Neural cell (in vitro differentiated cells): ENCODE measurements around the gene FAM83F. TPM values are rescaled to one million over a fixed set of nuclear protein-coding genes. Genes with fewer than 3 reads are reported as not detected.

Experiments used
- H2AFZ ChIP-seq: fragments of 200-600, 300-800 bp; sonication (generic), shearing (Covaris generic); 2 replicates; pipeline ENCODE4 v1.6.0; 2014; ENCODE audit warnings: low read depth, mild to moderate bottlenecking, antibody characterized with exemption, low read length, moderate library complexity
- H3F3A ChIP-seq: fragments of 200-600 bp; shearing (Covaris generic); 2 replicates; pipeline ENCODE4 v1.6.1; 2016; ENCODE audit warnings: mild to moderate bottlenecking, moderate library complexity, mixed read lengths, antibody characterized with exemption, low read length; ENCODE audit not compliant: insufficient read depth, poor library complexity, severe bottlenecking
- H3K27ac ChIP-seq: fragments of 200-600, 300-800 bp; sonication (generic), shearing (Covaris generic); 2 replicates; pipeline ENCODE4 v1.5.1; 2014; ENCODE audit warnings: mild to moderate bottlenecking, low read length, moderate library complexity
- H3K27me3 ChIP-seq: fragments of 300-800, 200-600 bp; sonication (generic), shearing (Covaris generic); 2 replicates; pipeline ENCODE4 v1.6.0; 2014; ENCODE audit warnings: mild to moderate bottlenecking, low read depth, low read length, moderate library complexity; ENCODE audit not compliant: insufficient read depth
- H3K36me3 ChIP-seq: fragments of 300-800, 200-600 bp; sonication (generic), shearing (Covaris generic); 2 replicates; pipeline ENCODE4 v1.5.1; 2014; ENCODE audit warnings: mild to moderate bottlenecking, antibody characterized with exemption, low read length, moderate library complexity; ENCODE audit not compliant: insufficient read depth
- H3K4me2 ChIP-seq: fragments of 300-800, 200-600 bp; sonication (generic), shearing (Covaris generic); 2 replicates; pipeline ENCODE4 v1.6.0; 2014; ENCODE audit warnings: mild to moderate bottlenecking, low read length
- H3K4me3 ChIP-seq: fragments of 300-800, 200-600 bp; sonication (generic), shearing (Covaris generic); 2 replicates; pipeline ENCODE4 v1.5.1; 2014; ENCODE audit warnings: mild to moderate bottlenecking, low read length, moderate library complexity
- H3K79me2 ChIP-seq: fragments of 200-600 bp; shearing (Covaris generic); replicated peaks from 2 replicates; pipeline ENCODE4 v1.6.0; 2014; ENCODE audit warnings: mild to moderate bottlenecking, low read length, moderate library complexity; ENCODE audit not compliant: insufficient read depth
- H3K9ac ChIP-seq: fragments of 300-800, 200-600 bp; sonication (generic), shearing (Covaris generic); 2 replicates; pipeline ENCODE4 v1.6.1; 2016; ENCODE audit warnings: mild to moderate bottlenecking, low read length, mixed read lengths
- H3K9me2 ChIP-seq: fragments of 200-600 bp; shearing (Covaris generic); 2 replicates; pipeline ENCODE4 v1.6.1; 2016; ENCODE audit warnings: mild to moderate bottlenecking, low read length, mixed read lengths; ENCODE audit not compliant: insufficient read depth
- H3K9me3 ChIP-seq: fragments of 200-600, 300-800 bp; sonication (generic), shearing (Covaris generic); 2 replicates; pipeline ENCODE4 v1.6.1; 2016; ENCODE audit warnings: mild to moderate bottlenecking, mixed run types, low read length, moderate library complexity, mixed read lengths
- H4K20me1 ChIP-seq: fragments of 200-600 bp; shearing (Covaris generic); 2 replicates; pipeline ENCODE4 v1.6.1; 2016; ENCODE audit warnings: mild to moderate bottlenecking, mixed run types; ENCODE audit not compliant: insufficient read depth
- EP300 ChIP-seq: fragments of 450-650 bp; conservative IDR thresholded peaks from 2 replicates; pipeline ENCODE4 v1.6.1; 2014; ENCODE audit warnings: antibody characterized with exemption, mild to moderate bottlenecking, moderate library complexity; ENCODE audit not compliant: poor library complexity, severe bottlenecking
- EZH2 ChIP-seq: fragments of 200-600, 300-800 bp; shearing (Covaris generic), sonication (generic); IDR thresholded peaks from 2 replicates; pipeline ENCODE4 v1.6.1; 2014; ENCODE audit warnings: antibody characterized with exemption, low read length, borderline replicate concordance, mild to moderate bottlenecking; ENCODE audit not compliant: insufficient read depth, poor library complexity, severe bottlenecking
- MXI1 ChIP-seq: fragments of 450-650 bp; conservative IDR thresholded peaks from 2 replicates; pipeline ENCODE4 v1.6.1; 2014; ENCODE audit warnings: antibody characterized with exemption, mild to moderate bottlenecking; ENCODE audit not compliant: poor library complexity, severe bottlenecking
- POLR2AphosphoS5 ChIP-seq: IDR thresholded peaks from 2 replicates; pipeline ENCODE4 v1.6.1; 2012
- RAD21 ChIP-seq: fragments of 450-650 bp; conservative IDR thresholded peaks from 2 replicates; pipeline ENCODE4 v1.6.1; 2014; ENCODE audit warnings: antibody characterized with exemption, mild to moderate bottlenecking, moderate library complexity
- SMC3 ChIP-seq: fragments of 450-650 bp; conservative IDR thresholded peaks from 2 replicates; pipeline ENCODE4 v1.6.1; 2014; ENCODE audit warnings: antibody characterized with exemption, mild to moderate bottlenecking, moderate library complexity; ENCODE audit not compliant: poor library complexity
- TAF1 ChIP-seq: IDR thresholded peaks from 2 replicates; pipeline ENCODE4 v1.6.1; 2012; ENCODE audit warnings: low read depth
- polyA plus RNA-seq: library from polyadenylated mRNA; depleted of rRNA; stranded (reverse); fragments of >200 nt; gene quantifications from 2 replicates; pipeline ENCODE4 v1.2.3, GENCODE V29; 2014
- TF ChIP-seq, protein P1 (sequence below): fragments of 450-650 bp; IDR thresholded peaks from 2 replicates; pipeline ENCODE4 v1.5.1; 2014; ENCODE audit warnings: antibody characterized with exemption, mild to moderate bottlenecking, moderate library complexity; ENCODE audit not compliant: poor library complexity, severe bottlenecking
- TF ChIP-seq, protein P2 (sequence below): IDR thresholded peaks from 2 replicates; pipeline ENCODE4 v1.6.1; 2012; ENCODE audit warnings: borderline replicate concordance

The FAM83F gene
- polyA plus RNA-seq, 1 donor from 2014 or later = 0.42 TPM

DNA sequence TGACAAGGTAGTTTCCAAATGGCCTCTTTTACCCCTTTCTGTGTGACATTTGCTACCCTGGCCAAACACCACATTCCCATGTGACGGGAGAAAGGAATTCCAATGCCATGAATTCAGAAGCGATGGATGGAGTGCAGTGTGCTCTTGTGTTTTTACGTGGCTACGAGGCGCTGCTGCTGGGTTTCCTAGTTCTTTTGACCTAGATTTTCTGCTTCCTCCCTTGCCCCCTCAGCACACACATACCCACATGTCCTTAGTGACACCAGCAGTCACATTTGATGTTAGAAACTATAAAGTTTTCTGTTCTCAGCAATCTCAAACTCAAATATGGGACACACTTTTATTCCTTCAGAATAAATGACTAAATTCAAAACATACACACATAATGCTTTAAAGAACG lies 42.4 kb upstream of the FAM83F start:
- Histone ChIP-seq H3K9me2 (no peaks in the 10 kb centered on the region), H2AFZ (no peak overlapping the region), H3K9ac (no peak overlapping the region), H3K9me3 (no peaks in the 10 kb centered on the region), H3K79me2 (no peaks in the 10 kb centered on the region), H3K27ac (no peak overlapping the region), H3F3A (no peaks in the 10 kb centered on the region), H3K4me3 (no peak overlapping the region), H3K27me3 (no peaks in the 10 kb centered on the region), H3K36me3 (no peaks in the 10 kb centered on the region), H3K4me2 (no peak overlapping the region), H4K20me1 (no peaks in the 10 kb centered on the region)
- no peak for TF ChIP-seq EZH2
- no peak for TF ChIP-seq POLR2AphosphoS5
- TF ChIP-seq TAF1 = no peak

DNA sequence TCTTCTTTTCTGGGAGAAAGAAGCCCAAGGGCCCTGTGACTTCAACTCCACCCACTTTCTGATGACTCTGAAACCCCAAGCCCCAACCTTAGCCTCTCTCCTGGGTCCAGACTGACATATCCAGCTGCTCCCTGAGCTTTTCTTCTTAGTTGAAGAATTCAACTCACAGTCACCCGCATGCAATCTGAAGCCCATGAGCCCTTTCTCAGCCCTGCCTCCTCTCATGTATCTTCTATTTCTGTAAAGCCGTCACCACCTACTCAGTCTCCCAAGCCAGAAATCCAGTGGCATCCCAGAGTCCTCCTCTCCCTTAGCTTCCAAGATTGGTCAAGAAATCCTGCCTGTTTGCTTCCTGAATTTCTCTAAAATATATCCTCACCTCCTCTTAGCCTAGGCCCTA lies 41.7 kb upstream of the FAM83F start:
- Histone ChIP-seq H3K79me2 (no peaks in the 10 kb centered on the region), H3K4me3 (no peak overlapping the region), H2AFZ (no peak overlapping the region)

More for the DNA sequence above, 41.7 kb upstream of the FAM83F start:
- Histone ChIP-seq H3F3A (no peaks in the 10 kb centered on the region), H4K20me1 (no peaks in the 10 kb centered on the region), H3K27ac (no peak overlapping the region), H3K36me3 (no peaks in the 10 kb centered on the region), H3K9me3 (no peaks in the 10 kb centered on the region), H3K9me2 (no peaks in the 10 kb centered on the region), H3K9ac (no peak overlapping the region), H3K27me3 (no peaks in the 10 kb centered on the region), H3K4me2 (no peak overlapping the region)
- TF ChIP-seq, protein P1, sequence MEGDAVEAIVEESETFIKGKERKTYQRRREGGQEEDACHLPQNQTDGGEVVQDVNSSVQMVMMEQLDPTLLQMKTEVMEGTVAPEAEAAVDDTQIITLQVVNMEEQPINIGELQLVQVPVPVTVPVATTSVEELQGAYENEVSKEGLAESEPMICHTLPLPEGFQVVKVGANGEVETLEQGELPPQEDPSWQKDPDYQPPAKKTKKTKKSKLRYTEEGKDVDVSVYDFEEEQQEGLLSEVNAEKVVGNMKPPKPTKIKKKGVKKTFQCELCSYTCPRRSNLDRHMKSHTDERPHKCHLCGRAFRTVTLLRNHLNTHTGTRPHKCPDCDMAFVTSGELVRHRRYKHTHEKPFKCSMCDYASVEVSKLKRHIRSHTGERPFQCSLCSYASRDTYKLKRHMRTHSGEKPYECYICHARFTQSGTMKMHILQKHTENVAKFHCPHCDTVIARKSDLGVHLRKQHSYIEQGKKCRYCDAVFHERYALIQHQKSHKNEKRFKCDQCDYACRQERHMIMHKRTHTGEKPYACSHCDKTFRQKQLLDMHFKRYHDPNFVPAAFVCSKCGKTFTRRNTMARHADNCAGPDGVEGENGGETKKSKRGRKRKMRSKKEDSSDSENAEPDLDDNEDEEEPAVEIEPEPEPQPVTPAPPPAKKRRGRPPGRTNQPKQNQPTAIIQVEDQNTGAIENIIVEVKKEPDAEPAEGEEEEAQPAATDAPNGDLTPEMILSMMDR = no peak
- TF ChIP-seq EZH2 (no peak), MXI1 (no peak), POLR2AphosphoS5 (no peak), SMC3 (no peak), TAF1 (no peak), EP300 (no peak), RAD21 (no peak)
- TF ChIP-seq, protein P2, sequence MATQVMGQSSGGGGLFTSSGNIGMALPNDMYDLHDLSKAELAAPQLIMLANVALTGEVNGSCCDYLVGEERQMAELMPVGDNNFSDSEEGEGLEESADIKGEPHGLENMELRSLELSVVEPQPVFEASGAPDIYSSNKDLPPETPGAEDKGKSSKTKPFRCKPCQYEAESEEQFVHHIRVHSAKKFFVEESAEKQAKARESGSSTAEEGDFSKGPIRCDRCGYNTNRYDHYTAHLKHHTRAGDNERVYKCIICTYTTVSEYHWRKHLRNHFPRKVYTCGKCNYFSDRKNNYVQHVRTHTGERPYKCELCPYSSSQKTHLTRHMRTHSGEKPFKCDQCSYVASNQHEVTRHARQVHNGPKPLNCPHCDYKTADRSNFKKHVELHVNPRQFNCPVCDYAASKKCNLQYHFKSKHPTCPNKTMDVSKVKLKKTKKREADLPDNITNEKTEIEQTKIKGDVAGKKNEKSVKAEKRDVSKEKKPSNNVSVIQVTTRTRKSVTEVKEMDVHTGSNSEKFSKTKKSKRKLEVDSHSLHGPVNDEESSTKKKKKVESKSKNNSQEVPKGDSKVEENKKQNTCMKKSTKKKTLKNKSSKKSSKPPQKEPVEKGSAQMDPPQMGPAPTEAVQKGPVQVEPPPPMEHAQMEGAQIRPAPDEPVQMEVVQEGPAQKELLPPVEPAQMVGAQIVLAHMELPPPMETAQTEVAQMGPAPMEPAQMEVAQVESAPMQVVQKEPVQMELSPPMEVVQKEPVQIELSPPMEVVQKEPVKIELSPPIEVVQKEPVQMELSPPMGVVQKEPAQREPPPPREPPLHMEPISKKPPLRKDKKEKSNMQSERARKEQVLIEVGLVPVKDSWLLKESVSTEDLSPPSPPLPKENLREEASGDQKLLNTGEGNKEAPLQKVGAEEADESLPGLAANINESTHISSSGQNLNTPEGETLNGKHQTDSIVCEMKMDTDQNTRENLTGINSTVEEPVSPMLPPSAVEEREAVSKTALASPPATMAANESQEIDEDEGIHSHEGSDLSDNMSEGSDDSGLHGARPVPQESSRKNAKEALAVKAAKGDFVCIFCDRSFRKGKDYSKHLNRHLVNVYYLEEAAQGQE = no peak
